Measurements from ENCODE around the gene CDK12. TPM values are rescaled to one million over a fixed set of nuclear protein-coding genes. Genes with fewer than 3 reads are reported as not detected.
"Not testable (repeated sequence)": the region's sequence is repeated elsewhere in the genome, so short reads cannot be mapped to it uniquely, and the experiment has no call there.

CDK12 gene
- total RNA-seq, 4 donors from 2014 or later: 28.2 to 35.2 (median 30.4) TPM

DNA sequence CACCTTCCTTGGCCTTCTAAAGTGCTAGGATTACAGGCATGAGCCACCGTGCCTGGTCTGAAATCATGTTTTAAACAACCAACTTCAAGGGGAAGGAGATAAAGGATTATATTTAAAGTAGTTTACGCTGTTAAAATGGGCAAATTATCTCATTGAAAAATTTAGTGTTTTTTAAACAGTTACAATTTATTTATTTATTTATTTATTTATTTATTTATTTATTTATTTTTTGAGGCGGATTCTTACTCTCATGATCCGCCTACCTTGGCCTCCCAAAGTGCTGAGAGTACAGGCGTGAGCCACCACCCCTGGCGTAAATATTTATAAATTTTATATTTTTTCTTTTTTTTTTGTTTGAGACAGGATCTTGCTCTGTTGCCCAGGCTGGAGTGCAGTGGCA, 22.2 kb downstream of the CDK12 start:
- 97% methylated on average over 6 of the region's 6 CpGs for WGBS
- no peak for DNase-seq (ENCODE audit: extremely low spot score)
- Histone ChIP-seq H3K27me3 (no peaks in the 10 kb centered on the region), H3K4me1 (peaks cover 0 to 6% (median 3%) of the 10 kb centered on the region in 4 donors), H3K27ac (replicated peaks in 1 of 4) (no peak overlapping the region), H3K36me3 (peaks cover 5 to 36% (median 13%) of the 10 kb centered on the region in 4 donors), H3K9me3 (no peaks in the 10 kb centered on the region), H3K4me3 (no peak overlapping the region)
- TF ChIP-seq POLR2A (IDR thresholded peaks at IDR 0.05; ENCODE audit: low read depth): no peak
- TF ChIP-seq, protein P1, sequence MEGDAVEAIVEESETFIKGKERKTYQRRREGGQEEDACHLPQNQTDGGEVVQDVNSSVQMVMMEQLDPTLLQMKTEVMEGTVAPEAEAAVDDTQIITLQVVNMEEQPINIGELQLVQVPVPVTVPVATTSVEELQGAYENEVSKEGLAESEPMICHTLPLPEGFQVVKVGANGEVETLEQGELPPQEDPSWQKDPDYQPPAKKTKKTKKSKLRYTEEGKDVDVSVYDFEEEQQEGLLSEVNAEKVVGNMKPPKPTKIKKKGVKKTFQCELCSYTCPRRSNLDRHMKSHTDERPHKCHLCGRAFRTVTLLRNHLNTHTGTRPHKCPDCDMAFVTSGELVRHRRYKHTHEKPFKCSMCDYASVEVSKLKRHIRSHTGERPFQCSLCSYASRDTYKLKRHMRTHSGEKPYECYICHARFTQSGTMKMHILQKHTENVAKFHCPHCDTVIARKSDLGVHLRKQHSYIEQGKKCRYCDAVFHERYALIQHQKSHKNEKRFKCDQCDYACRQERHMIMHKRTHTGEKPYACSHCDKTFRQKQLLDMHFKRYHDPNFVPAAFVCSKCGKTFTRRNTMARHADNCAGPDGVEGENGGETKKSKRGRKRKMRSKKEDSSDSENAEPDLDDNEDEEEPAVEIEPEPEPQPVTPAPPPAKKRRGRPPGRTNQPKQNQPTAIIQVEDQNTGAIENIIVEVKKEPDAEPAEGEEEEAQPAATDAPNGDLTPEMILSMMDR (IDR thresholded peaks at IDR 0.05): no peak
- no peak for TF ChIP-seq EP300 (IDR thresholded peaks at IDR 0.05)
- no peak for TF ChIP-seq POLR2AphosphoS5 (IDR thresholded peaks at IDR 0.05)
- intact Hi-C loops (cut with DNase I): no loop called here

DNA sequence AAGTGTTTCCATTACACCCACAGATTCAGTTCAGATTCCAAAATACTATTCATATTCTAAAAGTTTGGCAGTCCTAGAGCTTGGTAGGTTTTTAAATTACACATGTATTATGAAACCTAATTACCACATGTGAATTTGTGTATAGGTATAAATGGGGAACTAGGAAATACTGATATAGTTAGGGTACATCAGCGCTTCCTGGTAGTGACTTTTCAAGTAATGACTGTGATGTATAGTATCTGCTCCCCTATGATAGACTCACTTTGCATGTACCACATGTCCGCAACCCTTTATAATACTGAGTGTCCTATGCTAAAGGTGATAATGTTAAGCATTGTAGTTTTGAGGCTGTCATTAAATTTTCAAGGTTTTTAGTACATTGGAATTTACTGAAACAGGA, 22.9 kb downstream of the CDK12 start:
- no peaks in the 10 kb centered on the region for H3K9me3 ChIP-seq
- intact Hi-C loops (cut with DNase I): no loop called here
- no peaks in the 10 kb centered on the region for H3K27me3 ChIP-seq
- peaks cover 5 to 36% (median 11%) of the 10 kb centered on the region in 4 donors for H3K36me3 ChIP-seq
- H3K4me1 ChIP-seq: peaks cover 0 to 6% (median 3%) of the 10 kb centered on the region in 4 donors
- H3K4me3 ChIP-seq: no peak overlapping the region
- no peak for DNase-seq (ENCODE audit: extremely low spot score)
- no peak overlapping the region for H3K27ac ChIP-seq (replicated peaks in 1 of 4)
- TF ChIP-seq EP300 (IDR thresholded peaks at IDR 0.05): no peak
- no peak for TF ChIP-seq POLR2A (IDR thresholded peaks at IDR 0.05; ENCODE audit: low read depth)
- no peak for TF ChIP-seq POLR2AphosphoS5 (IDR thresholded peaks at IDR 0.05)
- TF ChIP-seq, protein P1 (IDR thresholded peaks at IDR 0.05): no peak
- WGBS: 95% methylated on average over 2 of the region's 2 CpGs

DNA sequence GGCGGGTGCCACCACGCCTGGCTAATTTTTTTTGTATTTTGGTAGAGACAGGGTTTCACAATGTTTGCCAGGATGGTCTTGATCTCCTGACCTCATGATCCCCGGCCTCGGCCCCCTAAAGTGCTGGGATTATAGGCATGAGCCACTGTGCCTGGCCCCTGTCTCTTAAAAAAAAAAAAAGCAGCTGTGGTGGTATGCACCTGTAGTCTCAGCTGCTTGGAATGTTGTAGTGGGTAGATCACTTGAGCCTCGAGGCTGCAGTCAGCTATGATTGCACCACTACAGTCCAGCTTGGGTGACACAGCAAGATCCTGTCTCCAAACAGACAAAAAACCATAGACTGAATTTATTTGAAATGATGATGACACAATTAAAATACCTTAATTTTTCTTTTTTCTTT, 24.3 kb downstream of the CDK12 start:
- Histone ChIP-seq H3K4me3 (no peak overlapping the region), H3K27me3 (no peaks in the 10 kb centered on the region), H3K27ac (replicated peaks in 1 of 4) (peak overlapping the region in 1 of 4 donors; percentile 27), H3K9me3 (no peaks in the 10 kb centered on the region), H3K36me3 (peaks cover 7 to 37% (median 19%) of the 10 kb centered on the region in 4 donors), H3K4me1 (peaks cover 0 to 6% (median 3%) of the 10 kb centered on the region in 4 donors)
- no peak for DNase-seq (ENCODE audit: extremely low spot score)
- TF ChIP-seq EP300 (IDR thresholded peaks at IDR 0.05) (no peak), POLR2A (IDR thresholded peaks at IDR 0.05; ENCODE audit: low read depth) (no peak), POLR2AphosphoS5 (IDR thresholded peaks at IDR 0.05) (no peak)
- TF ChIP-seq, protein P1 (IDR thresholded peaks at IDR 0.05): no peak
- intact Hi-C loops (cut with DNase I): no loop called here
- WGBS: 88% methylated on average over 5 of the region's 5 CpGs

DNA sequence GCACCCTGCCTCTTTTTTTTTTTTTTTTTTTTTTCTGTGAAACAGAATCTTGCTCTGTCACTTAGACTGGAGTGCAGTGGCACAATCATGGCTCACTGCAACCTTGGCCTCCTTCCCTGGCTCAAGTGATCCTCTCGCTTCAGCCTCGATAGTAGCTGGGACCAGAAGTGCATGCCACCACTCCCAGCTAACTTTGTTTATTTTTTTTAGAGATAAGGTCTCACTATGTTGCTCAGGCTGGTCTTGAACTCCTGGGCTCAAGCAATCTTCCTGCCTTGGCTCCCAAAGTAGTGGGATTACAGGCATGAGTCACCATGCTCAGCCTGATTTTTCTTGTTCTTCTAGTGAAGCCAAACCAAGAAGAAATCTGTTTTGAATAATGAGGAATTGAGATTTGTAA, 25.0 kb downstream of the CDK12 start:
- Histone ChIP-seq H3K27me3 (no peaks in the 10 kb centered on the region), H3K9me3 (no peaks in the 10 kb centered on the region), H3K27ac (replicated peaks in 1 of 4) (no peak overlapping the region), H3K36me3 (peaks cover 14 to 37% (median 25%) of the 10 kb centered on the region in 4 donors), H3K4me1 (peaks cover 0 to 6% (median 3%) of the 10 kb centered on the region in 4 donors), H3K4me3 (no peak overlapping the region)
- TF ChIP-seq EP300 (IDR thresholded peaks at IDR 0.05): no peak
- TF ChIP-seq, protein P1 (IDR thresholded peaks at IDR 0.05): no peak
- no peak for TF ChIP-seq POLR2A (IDR thresholded peaks at IDR 0.05; ENCODE audit: low read depth)
- no peak for TF ChIP-seq POLR2AphosphoS5 (IDR thresholded peaks at IDR 0.05)
- WGBS: 41% methylated on average over 2 of the region's 2 CpGs
- DNase-seq (ENCODE audit: extremely low spot score): no peak
- intact Hi-C loops (cut with DNase I): no loop called here

DNA sequence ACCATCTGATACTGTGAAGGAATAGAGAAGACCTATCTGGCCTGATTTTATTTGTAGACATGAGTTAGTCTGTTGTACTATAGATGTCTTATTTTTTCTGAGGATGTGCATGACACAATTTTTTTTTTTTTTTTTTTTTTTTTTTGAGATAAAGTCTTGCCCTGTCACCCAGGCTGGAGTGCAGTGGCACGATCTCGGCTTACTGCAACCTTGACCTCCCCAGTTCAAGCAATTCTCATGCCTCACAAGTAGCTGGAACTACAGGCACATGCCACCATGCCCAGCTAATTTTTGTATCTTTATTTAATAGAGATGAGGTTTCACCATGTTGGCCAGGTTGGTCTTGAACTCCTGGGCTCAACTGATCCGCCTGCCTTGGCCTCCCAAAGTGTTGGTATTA, 26.2 kb downstream of the CDK12 start:
- peaks cover 21 to 40% (median 33%) of the 10 kb centered on the region in 4 donors for H3K36me3 ChIP-seq
- H3K27ac ChIP-seq (replicated peaks in 1 of 4); DNase-seq (ENCODE audit: extremely low spot score); H3K27me3 ChIP-seq; H3K4me3 ChIP-seq; H3K4me1 ChIP-seq; intact Hi-C loops (cut with DNase I); H3K9me3 ChIP-seq: not testable (repeated sequence)
- WGBS: 98% methylated on average over 3 of the region's 3 CpGs
